Fibroblast of lung (primary cell): ENCODE results near the gene MRPS31.

ENCODE experiments used
- EZH2 ChIP-seq: IDR thresholded peaks from 2 replicates; pipeline ENCODE4 v1.5.1; 2012; ENCODE audit warnings: low read length, control low read depth, mild to moderate bottlenecking; ENCODE audit errors: missing control alignments
- TF ChIP-seq, protein P1 (sequence below), 2 donors: IDR thresholded peaks in 1 of 2; conservative IDR thresholded peaks in 1 of 2; 1 replicate in 1 of 2; 2 replicates in 1 of 2; pipeline ENCODE4 v1.5.1; 2011 to 2012; ENCODE audit warnings: low read length in 2 of 2, control low read depth in 1 of 2, inconsistent platforms in 1 of 2, low read depth in 1 of 2, mild to moderate bottlenecking in 1 of 2

DNA sequence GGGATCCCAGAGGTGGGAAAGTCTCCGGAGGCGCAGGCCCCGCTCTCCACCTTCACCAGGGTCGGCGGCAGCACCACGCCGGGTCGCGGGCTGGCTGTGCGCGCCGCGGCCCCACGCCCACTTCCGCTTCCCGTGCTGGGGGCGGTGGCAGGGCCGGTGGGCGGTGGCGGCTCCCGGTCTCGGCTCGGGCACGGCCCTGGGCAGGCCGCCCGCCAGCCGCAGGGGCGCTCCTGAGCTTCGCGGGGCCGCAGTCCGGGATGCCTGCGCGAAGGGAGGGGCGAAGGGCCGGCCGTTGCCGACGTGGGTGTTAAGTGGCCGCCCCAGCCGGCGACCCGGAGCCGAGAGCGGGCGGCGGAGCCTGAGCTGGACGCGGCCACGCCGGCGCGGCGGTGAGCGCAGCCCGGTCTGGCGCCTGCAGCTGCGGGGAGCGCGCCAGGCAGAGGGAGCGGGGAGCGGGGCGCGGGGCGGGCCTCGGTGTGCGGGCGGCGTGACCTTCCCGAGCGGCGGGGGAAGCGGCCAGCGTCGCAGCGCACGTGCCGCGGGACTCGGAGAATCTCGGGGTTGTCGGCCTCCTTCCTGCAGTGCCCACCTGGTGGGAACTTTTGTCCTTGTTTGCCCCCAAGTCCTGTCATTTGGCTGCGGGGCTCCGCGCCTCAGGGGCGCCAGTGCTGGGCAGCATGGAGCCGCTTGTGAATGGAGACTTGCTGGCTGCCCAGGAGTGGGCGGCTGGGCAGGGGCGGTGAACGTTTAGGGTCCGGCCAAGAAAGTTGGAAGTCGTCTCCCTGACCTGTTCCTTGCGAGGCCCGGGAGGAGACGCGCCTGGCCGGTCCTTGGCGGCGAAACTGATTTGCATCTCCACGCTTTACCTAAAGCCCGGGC is 18.5 kb upstream of the MRPS31 start, which contains the start of gene SLC25A15:
- TF ChIP-seq, protein P1, sequence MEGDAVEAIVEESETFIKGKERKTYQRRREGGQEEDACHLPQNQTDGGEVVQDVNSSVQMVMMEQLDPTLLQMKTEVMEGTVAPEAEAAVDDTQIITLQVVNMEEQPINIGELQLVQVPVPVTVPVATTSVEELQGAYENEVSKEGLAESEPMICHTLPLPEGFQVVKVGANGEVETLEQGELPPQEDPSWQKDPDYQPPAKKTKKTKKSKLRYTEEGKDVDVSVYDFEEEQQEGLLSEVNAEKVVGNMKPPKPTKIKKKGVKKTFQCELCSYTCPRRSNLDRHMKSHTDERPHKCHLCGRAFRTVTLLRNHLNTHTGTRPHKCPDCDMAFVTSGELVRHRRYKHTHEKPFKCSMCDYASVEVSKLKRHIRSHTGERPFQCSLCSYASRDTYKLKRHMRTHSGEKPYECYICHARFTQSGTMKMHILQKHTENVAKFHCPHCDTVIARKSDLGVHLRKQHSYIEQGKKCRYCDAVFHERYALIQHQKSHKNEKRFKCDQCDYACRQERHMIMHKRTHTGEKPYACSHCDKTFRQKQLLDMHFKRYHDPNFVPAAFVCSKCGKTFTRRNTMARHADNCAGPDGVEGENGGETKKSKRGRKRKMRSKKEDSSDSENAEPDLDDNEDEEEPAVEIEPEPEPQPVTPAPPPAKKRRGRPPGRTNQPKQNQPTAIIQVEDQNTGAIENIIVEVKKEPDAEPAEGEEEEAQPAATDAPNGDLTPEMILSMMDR (conservative IDR thresholded peaks at IDR 0.05 in 1 of 2, IDR thresholded peaks at IDR 0.05 in 1 of 2; ENCODE audit: low read depth in 1 of 2, low read length in 2 of 2): no peak
- no peak for TF ChIP-seq EZH2
